Effector memory CD4-positive, alpha-beta T cell (primary cell): ENCODE results near the gene CDK5RAP2.

ENCODE experiments used
- DNase-seq, 3 donors: peaks; one replicate each; pipeline ENCODE4 v3.0.0-alpha.2; 2020
- H3K27ac ChIP-seq: 2 replicates; pipeline ENCODE4 v1.7.0; 2013; ENCODE audit warnings: mild to moderate bottlenecking, low read length, moderate library complexity; ENCODE audit not compliant: insufficient read depth, poor library complexity, severe bottlenecking
- H3K27me3 ChIP-seq: replicated peaks from 2 replicates; pipeline ENCODE4 v1.7.0; 2013; ENCODE audit warnings: mild to moderate bottlenecking, low read length; ENCODE audit not compliant: insufficient read depth, control insufficient read depth, poor library complexity, severe bottlenecking
- H3K36me3 ChIP-seq: 2 replicates; pipeline ENCODE4 v1.7.0; 2013; ENCODE audit warnings: mild to moderate bottlenecking, low read length, moderate library complexity; ENCODE audit not compliant: control insufficient read depth, insufficient read depth
- H3K4me1 ChIP-seq: 2 replicates; pipeline ENCODE4 v1.7.0; 2013; ENCODE audit warnings: low read length, mild to moderate bottlenecking; ENCODE audit not compliant: control insufficient read depth, insufficient read depth, poor library complexity, severe bottlenecking
- H3K4me3 ChIP-seq: 2 replicates; pipeline ENCODE4 v1.7.0; 2013; ENCODE audit warnings: low read length, low read depth, mild to moderate bottlenecking; ENCODE audit not compliant: insufficient read depth, poor library complexity, severe bottlenecking
- H3K9me3 ChIP-seq: 2 replicates; pipeline ENCODE4 v1.7.0; 2013; ENCODE audit warnings: mild to moderate bottlenecking, low read length, moderate library complexity; ENCODE audit not compliant: control insufficient read depth

CDK5RAP2 gene

DNA sequence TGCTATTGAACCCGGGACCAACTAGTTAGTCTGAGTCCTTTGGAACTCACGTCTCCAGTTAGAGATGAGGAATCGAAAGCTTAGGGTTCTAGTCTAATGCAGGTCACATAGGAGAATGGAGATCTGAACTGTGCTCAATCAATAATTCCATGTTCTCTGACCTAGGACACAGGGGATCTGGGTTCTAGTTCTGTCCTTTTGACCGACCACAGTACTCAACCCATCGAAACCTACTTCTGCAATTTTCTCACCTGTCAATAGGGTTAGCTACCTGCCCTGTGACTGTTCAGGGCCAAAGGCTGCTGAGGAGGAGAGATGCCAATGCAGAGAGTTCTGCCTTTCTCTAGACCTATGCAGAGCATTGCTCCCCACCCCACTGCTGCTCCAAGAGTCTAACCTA lies 187.7 kb downstream of the CDK5RAP2 start:
- H3K27me3 ChIP-seq = no peaks in the 10 kb centered on the region
- H3K4me1 ChIP-seq = no peaks in the 10 kb centered on the region
- DNase-seq = no peak
- no peak overlapping the region for H3K27ac ChIP-seq
- peaks cover 72% of the 10 kb centered on the region for H3K36me3 ChIP-seq
- H3K9me3 ChIP-seq = no peaks in the 10 kb centered on the region
- H3K4me3 ChIP-seq = no peak overlapping the region

DNA sequence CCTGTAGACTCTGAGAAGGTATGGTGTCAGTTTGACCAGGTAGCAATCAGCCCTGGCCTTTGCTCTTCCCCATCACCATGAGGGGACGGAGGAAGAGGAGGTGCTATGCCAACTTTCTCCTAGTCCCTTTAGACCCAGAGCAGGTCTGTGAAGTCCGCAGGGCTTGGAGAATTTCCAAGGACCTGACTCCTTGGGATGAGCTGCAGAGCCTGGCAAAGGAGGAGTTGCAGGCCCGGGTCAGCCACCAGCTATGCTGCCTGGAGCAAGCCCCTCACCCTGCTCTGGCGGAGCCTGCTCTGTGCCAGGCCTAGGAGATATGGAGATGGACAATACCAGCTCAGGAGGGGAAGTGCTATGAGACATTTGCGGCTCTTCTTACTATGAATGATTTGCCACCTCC lies 188.3 kb downstream of the CDK5RAP2 start:
- no peaks in the 10 kb centered on the region for H3K9me3 ChIP-seq
- H3K27me3 ChIP-seq = no peaks in the 10 kb centered on the region
- H3K4me1 ChIP-seq = no peaks in the 10 kb centered on the region
- no peak overlapping the region for H3K27ac ChIP-seq
- H3K4me3 ChIP-seq = no peak overlapping the region
- peaks cover 69% of the 10 kb centered on the region for H3K36me3 ChIP-seq
- DNase-seq = no peak

DNA sequence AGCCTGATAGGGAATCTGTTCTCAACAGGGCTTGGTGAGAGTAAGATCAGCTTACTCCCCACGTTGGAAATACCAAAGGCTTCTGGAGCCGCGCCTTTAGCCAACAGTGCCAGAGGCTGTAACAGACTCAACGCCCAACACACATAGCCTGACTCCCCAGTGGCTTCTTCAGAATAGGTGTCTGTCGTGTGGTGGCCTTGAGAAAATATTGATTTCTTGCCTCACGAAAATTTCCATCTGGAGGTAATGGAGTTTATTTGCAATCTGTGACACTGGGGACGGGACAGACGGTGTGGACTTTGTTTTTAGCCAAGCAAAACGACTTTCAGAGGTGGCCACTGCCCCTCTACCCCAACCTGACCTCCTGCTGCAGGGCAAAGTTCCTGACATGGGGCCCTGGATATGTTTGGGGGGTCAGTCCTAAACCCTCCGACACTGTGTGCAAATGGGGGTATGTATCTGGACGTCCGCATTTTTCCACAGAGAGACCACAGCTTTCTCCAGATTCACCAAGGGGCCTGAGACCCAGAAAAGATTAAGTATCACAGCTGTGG lies 189.3 kb downstream of the CDK5RAP2 start:
- Histone ChIP-seq H3K27me3 (no peaks in the 10 kb centered on the region), H3K9me3 (no peaks in the 10 kb centered on the region), H3K27ac (no peak overlapping the region), H3K36me3 (peaks cover 68% of the 10 kb centered on the region), H3K4me3 (no peak overlapping the region), H3K4me1 (no peaks in the 10 kb centered on the region)
- no peak for DNase-seq

DNA sequence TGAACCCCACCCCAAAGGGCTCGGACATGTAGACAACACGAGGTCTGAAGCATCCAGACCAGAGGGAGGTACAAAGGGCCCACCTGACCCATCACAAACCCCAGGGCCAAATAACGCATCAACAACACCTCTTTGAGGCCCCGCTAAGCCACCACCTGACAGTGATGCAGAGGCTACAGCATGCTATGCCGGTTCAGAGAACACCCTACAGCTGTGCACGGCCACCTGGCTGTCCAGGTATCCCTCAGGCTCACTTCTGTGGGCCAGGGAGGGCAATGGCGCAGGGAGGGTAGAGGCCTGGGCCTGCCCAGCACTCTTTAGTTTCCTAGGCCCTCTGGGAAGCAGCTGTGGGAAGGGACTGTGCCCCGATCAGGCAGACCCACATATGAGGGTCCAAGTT lies 190.1 kb downstream of the CDK5RAP2 start:
- H3K27ac ChIP-seq = no peak overlapping the region
- no peak for DNase-seq
- H3K4me3 ChIP-seq = no peak overlapping the region
- H3K4me1 ChIP-seq = no peaks in the 10 kb centered on the region
- H3K9me3 ChIP-seq = no peaks in the 10 kb centered on the region
- H3K36me3 ChIP-seq = peaks cover 64% of the 10 kb centered on the region
- H3K27me3 ChIP-seq = no peaks in the 10 kb centered on the region

DNA sequence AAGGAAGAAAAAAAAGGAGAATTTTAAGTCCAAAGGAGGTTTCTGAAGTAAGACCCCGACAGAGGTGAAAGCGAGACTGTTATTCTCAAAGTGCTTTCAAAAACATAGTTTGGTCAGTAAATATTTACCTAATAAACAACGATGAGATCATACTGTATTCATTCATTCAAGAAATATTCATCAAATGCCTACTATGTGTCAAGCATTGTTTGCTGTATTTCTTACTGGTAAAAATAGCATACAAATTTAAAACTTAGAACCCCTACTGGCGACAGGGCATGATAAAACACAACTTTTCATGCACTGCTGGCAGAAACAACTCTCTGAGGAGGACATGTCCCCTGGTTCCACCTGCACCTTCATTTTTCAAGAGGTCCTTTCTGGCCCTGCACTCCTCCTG lies 190.7 kb downstream of the CDK5RAP2 start:
- Histone ChIP-seq H3K9me3 (no peaks in the 10 kb centered on the region), H3K27ac (no peak overlapping the region), H3K36me3 (peaks cover 63% of the 10 kb centered on the region), H3K4me3 (no peak overlapping the region), H3K4me1 (no peaks in the 10 kb centered on the region), H3K27me3 (no peaks in the 10 kb centered on the region)
- no peak for DNase-seq

DNA sequence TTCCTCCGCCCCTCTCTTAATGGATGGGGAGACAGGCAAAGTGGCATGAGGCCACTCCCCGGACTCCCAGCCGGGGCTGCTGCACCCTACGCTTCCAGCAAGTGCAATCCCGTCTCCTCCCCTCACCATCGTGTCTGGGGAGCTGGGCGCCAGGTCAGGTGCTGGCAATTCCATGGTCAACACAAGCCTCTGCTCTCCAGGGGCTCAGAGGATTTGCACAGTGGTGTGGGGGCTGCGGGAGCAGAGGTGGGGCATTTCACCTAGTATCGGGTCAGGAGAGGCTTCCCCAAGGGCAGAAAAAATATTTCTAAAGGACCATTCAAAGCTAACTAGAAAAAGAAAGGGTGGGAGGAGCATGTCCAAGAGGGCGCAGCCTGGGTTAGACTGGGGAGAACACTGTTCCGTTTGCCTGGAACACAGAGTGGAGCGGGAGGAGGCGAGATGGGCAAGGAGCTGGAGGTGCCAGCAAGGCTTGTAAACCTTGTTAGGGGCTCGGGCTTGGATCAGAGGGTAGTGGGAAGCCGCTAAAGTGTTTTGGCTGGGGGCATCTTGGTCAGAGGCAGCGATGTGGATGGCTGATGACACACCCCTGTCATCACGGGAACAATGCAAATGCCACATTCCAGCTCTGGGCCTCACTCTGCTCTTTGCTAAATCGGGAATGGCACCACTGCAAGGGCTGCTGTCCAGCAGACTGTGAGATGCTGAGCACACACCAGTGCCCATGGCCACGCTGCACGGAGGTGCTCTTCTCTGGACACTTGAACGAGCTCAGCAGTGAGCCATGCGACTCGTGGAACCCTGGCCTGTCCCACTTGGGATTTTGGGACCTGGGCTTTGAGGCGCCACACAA lies 191.7 kb downstream of the CDK5RAP2 start:
- peaks cover 53% of the 10 kb centered on the region for H3K36me3 ChIP-seq
- H3K4me3 ChIP-seq = no peak overlapping the region
- no peak for DNase-seq
- no peak overlapping the region for H3K27ac ChIP-seq
- no peaks in the 10 kb centered on the region for H3K4me1 ChIP-seq
- H3K27me3 ChIP-seq = no peaks in the 10 kb centered on the region
- no peaks in the 10 kb centered on the region for H3K9me3 ChIP-seq

DNA sequence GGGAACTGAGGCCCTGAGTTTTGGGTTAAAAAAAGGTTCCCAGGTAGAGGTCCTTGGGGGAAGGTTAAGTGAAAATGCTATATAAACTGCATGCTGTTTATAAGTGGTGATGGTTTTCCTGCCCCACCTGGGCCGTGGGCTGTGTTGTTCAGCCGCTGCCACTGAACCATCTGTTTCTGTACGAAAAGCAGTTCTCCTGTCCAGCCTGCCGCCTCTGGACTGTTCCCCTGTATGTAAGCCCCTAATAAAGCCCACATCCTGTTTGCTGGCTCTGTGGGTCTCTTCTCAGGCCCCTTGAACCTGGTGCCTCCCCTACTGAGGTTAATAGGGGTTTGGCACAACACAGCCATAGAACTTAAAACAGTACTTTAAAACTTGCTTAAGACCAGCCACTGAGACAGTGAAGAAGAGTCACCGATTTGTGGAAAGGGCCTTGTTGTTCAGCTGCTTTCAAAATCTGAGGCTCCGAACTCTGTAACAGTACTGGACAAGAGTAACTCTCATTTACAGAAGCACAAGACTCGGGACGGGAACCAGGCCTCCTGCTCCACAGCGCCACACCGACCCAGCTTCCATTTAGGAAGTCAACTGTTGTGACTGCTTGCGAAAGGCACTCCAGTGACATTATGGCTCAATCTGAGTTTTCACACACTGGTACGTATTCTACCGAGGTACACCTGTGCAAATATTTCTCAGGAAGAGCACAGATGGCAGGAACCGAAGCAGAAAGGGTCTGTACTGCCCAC lies 192.5 kb downstream of the CDK5RAP2 start:
- no peaks in the 10 kb centered on the region for H3K27me3 ChIP-seq
- peaks cover 45% of the 10 kb centered on the region for H3K36me3 ChIP-seq
- no peaks in the 10 kb centered on the region for H3K9me3 ChIP-seq
- no peak for DNase-seq
- no peaks in the 10 kb centered on the region for H3K4me1 ChIP-seq
- H3K27ac ChIP-seq = no peak overlapping the region
- no peak overlapping the region for H3K4me3 ChIP-seq

DNA sequence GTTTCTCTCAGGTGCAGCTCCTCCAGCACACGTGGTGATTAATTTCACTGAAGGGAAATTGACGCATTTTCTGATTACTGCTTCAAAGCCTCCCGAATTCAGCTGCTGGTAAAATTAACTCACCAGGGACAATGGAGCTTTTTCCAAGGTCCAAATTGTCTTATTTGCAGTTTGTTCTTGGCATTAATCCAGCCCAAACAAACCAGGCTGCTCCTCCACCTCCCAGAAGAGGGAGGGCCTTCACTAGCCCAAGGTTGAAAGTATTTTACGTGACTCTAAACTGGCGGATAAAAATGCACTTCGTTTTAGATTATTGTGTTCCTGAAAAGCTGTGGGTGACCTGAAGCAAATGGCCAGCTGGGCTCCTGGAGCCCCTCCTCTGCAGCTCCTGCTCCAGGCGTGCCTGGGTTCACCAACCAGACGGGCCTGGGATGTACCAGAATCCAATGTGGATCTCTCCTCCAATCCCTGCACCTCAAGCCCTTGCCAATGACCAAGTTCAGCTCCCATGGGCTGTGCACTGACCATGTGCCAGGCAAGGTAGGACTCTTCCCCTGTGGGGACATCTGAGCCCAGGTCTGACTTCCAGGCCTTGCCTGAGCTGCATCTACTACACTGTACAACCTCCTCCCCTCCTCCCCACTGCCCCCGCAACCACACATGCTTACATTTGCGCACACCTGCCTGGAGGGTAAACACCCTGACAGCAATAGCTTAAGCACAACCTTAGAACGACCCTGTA lies 193.4 kb downstream of the CDK5RAP2 start:
- Histone ChIP-seq H3K27ac (no peak overlapping the region), H3K4me1 (no peaks in the 10 kb centered on the region), H3K36me3 (peaks cover 36% of the 10 kb centered on the region), H3K9me3 (no peaks in the 10 kb centered on the region), H3K27me3 (no peaks in the 10 kb centered on the region), H3K4me3 (no peak overlapping the region)
- DNase-seq = no peak

DNA sequence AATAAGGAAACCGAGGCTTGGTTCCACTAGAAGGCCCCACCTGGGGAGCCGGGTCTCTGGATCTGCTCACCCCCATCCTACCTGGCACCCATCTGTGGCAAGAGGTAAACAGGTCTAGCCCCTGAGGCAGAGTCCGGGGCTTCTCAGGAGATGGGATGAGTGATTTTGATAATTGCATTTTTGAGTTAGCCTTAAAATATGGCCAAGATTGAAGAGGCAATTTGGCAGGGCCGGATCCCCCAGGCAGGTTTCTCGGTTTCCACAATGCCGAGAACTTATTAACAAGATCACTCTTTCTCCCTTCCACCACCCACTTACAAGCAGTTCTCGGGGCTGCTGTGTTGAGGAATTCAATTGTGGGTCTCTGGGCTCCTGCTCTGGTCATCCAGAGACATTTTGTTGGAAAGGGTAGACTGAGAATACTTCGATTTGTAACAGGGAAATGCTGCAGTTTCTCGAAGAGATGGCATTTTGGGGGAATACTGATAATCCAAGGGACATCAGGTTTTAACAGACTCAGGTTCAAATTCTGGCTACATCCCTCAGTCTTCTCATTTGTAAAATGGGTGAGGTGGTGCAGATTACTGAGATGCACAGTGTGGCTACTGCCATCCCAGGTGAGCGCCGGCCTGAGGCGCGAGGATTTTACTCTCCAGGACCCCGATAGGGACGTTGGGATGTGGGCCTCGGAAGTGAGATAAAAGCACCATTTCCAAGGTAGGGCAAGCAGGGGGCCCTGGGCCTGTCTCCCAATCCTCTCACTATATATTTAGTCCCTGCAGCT lies 194.2 kb downstream of the CDK5RAP2 start:
- Histone ChIP-seq H3K9me3 (no peaks in the 10 kb centered on the region), H3K4me1 (no peaks in the 10 kb centered on the region), H3K4me3 (no peak overlapping the region), H3K27me3 (no peaks in the 10 kb centered on the region), H3K36me3 (peaks cover 28% of the 10 kb centered on the region), H3K27ac (no peak overlapping the region)
- no peak for DNase-seq
